ENCODE measurements around the gene TMEM132D. TPM values are rescaled to one million over a fixed set of nuclear protein-coding genes. Genes with fewer than 3 reads are reported as not detected.

TMEM132D gene
- total RNA-seq, 2 experiments from 2014 or later: not detected

- POLR2A ChIA-PET: no interaction called here
- no TSS peak for BruUV-seq (replicated peaks)
Observed at GRCh38 chr12:129819391-129819790, 84.4 kb downstream of the TMEM132D start.

DNA sequence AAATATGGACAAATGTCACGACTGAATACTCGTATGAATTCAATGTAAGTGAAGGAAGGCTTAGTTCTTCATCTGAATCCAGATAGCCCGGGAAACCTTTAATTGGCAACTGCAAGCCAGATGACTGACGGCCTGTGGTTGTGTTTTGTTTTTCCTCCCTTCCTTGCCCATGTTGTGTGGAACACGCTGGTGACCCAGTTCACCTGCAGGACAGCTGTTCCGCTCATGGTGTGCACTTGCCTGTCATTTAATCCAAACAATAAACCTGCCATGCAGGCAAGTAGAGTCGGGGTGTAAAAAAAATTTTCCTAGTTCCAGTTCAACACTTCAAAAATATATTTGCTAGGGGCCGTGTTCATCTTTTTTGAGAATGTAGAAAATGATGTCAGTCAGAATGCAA is 88.0 kb downstream of the TMEM132D start:
- H3K4me1 ChIP-seq (ENCODE audit: insufficient read depth, low read length, poor library complexity, severe bottlenecking): no peaks in the 10 kb centered on the region
- no peaks in the 10 kb centered on the region for H3K9me3 ChIP-seq (ENCODE audit: low read length)
- BruUV-seq (replicated peaks): no TSS peak
- H3K9me2 ChIP-seq (ENCODE audit: insufficient read depth, low read length): no peaks in the 10 kb centered on the region
- no peaks in the 10 kb centered on the region for H4K20me1 ChIP-seq (ENCODE audit: insufficient read depth, low read length)
- no peak overlapping the region for H3K4me3 ChIP-seq (ENCODE audit: low read depth, low read length, poor library complexity, severe bottlenecking)
- DNase-seq (ENCODE audit: low spot score): no peak
- H3K79me2 ChIP-seq (ENCODE audit: insufficient read depth, low read depth, low read length): no peaks in the 10 kb centered on the region
- CTCF ChIA-PET (ENCODE audit: unreplicated experiment): no interaction called here
- intact Hi-C loops (cut with micrococcal nuclease; ENCODE audit: unreplicated experiment): no loop called here
- no peaks in the 10 kb centered on the region for H3K36me3 ChIP-seq (ENCODE audit: insufficient read depth, low read length)
- no peak overlapping the region for H3K27ac ChIP-seq (ENCODE audit: low read depth, low read length, poor library complexity, severe bottlenecking)
- no peak overlapping the region for H3K4me2 ChIP-seq (ENCODE audit: low read length)
- POLR2A ChIA-PET: no interaction called here
- no peak overlapping the region for H2AFZ ChIP-seq (ENCODE audit: low read length)
- TF ChIP-seq, protein P1, sequence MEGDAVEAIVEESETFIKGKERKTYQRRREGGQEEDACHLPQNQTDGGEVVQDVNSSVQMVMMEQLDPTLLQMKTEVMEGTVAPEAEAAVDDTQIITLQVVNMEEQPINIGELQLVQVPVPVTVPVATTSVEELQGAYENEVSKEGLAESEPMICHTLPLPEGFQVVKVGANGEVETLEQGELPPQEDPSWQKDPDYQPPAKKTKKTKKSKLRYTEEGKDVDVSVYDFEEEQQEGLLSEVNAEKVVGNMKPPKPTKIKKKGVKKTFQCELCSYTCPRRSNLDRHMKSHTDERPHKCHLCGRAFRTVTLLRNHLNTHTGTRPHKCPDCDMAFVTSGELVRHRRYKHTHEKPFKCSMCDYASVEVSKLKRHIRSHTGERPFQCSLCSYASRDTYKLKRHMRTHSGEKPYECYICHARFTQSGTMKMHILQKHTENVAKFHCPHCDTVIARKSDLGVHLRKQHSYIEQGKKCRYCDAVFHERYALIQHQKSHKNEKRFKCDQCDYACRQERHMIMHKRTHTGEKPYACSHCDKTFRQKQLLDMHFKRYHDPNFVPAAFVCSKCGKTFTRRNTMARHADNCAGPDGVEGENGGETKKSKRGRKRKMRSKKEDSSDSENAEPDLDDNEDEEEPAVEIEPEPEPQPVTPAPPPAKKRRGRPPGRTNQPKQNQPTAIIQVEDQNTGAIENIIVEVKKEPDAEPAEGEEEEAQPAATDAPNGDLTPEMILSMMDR (conservative IDR thresholded peaks at IDR 0.05; ENCODE audit: low read length): no peak
- no peak for TF ChIP-seq EZH2phosphoT487 (IDR thresholded peaks at IDR 0.05; ENCODE audit: borderline replicate concordance, low read depth, low read length)

More at GRCh38 chr12:129819391-129819790, 84.4 kb downstream of the TMEM132D start:
- intact Hi-C loops (cut with micrococcal nuclease; ENCODE audit: unreplicated experiment): no loop called here
- H3K4me2 ChIP-seq (ENCODE audit: low read length): no peak overlapping the region
- TF ChIP-seq, protein P1 (conservative IDR thresholded peaks at IDR 0.05; ENCODE audit: low read length): no peak
- TF ChIP-seq EZH2phosphoT487 (IDR thresholded peaks at IDR 0.05; ENCODE audit: borderline replicate concordance, low read depth, low read length): no peak
- no peak for DNase-seq (ENCODE audit: low spot score)
- no peak overlapping the region for H3K27ac ChIP-seq (ENCODE audit: low read depth, low read length, poor library complexity, severe bottlenecking)
- H2AFZ ChIP-seq (ENCODE audit: low read length): no peak overlapping the region
- H3K36me3 ChIP-seq (ENCODE audit: insufficient read depth, low read length): no peaks in the 10 kb centered on the region
- no peaks in the 10 kb centered on the region for H3K4me1 ChIP-seq (ENCODE audit: insufficient read depth, low read length, poor library complexity, severe bottlenecking)
- H3K79me2 ChIP-seq (ENCODE audit: insufficient read depth, low read depth, low read length): no peaks in the 10 kb centered on the region
- no peaks in the 10 kb centered on the region for H3K9me2 ChIP-seq (ENCODE audit: insufficient read depth, low read length)
- CTCF ChIA-PET (ENCODE audit: unreplicated experiment): no interaction called here
- H4K20me1 ChIP-seq (ENCODE audit: insufficient read depth, low read length): no peaks in the 10 kb centered on the region
- no peak overlapping the region for H3K4me3 ChIP-seq (ENCODE audit: low read depth, low read length, poor library complexity, severe bottlenecking)
- no peaks in the 10 kb centered on the region for H3K9me3 ChIP-seq (ENCODE audit: low read length)

DNA sequence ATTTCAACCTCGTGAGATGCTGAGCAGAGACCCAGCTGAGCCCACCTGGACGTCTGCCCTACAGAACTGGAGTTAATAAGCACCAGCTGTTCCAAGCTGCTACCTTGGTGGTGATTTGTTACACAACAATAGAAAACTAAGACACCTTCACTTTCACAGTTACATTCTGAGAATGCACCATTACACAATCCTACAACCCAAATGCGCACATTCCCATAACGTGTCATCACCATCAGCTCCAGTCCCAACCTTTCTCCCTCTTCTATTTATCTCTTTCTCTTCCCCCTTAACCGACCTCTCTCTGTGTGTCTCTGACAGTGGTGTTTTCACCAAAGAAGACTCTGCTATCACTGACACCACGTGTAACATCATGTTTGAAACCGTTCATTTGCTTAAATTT is 91.9 kb downstream of the TMEM132D start:
- Histone ChIP-seq H3K9me3 (ENCODE audit: low read length) (no peaks in the 10 kb centered on the region), H4K20me1 (ENCODE audit: insufficient read depth, low read length) (no peaks in the 10 kb centered on the region), H3K4me3 (ENCODE audit: low read depth, low read length, poor library complexity, severe bottlenecking) (no peak overlapping the region), H3K36me3 (ENCODE audit: insufficient read depth, low read length) (no peaks in the 10 kb centered on the region), H3K4me2 (ENCODE audit: low read length) (no peak overlapping the region), H3K27ac (ENCODE audit: low read depth, low read length, poor library complexity, severe bottlenecking) (no peak overlapping the region), H2AFZ (ENCODE audit: low read length) (no peak overlapping the region), H3K9me2 (ENCODE audit: insufficient read depth, low read length) (no peaks in the 10 kb centered on the region), H3K79me2 (ENCODE audit: insufficient read depth, low read depth, low read length) (no peaks in the 10 kb centered on the region), H3K4me1 (ENCODE audit: insufficient read depth, low read length, poor library complexity, severe bottlenecking) (no peaks in the 10 kb centered on the region)
- CTCF ChIA-PET (ENCODE audit: unreplicated experiment): no interaction called here
- POLR2A ChIA-PET: no interaction called here
- intact Hi-C loops (cut with micrococcal nuclease; ENCODE audit: unreplicated experiment): no loop called here
- TF ChIP-seq EZH2phosphoT487 (IDR thresholded peaks at IDR 0.05; ENCODE audit: borderline replicate concordance, low read depth, low read length): no peak
- TF ChIP-seq, protein P1 (conservative IDR thresholded peaks at IDR 0.05; ENCODE audit: low read length): no peak
- no peak for DNase-seq (ENCODE audit: low spot score)
- no TSS peak for BruUV-seq (replicated peaks)

All from OCI-LY7 (cell line).